HG03378 (cell line): ENCODE results near the gene OAT.
"Not testable (repeated sequence)": the region's sequence is repeated elsewhere in the genome, so short reads cannot be mapped to it uniquely, and the experiment has no call there.

Experiments used
- ATAC-seq: cut with Tn5 transposase; IDR thresholded peaks from one replicate; pipeline ENCODE4 v1.9.1; 2021; ENCODE audit warnings: mild to moderate bottlenecking, moderate library complexity; ENCODE audit not compliant: unreplicated experiment

OAT gene

DNA sequence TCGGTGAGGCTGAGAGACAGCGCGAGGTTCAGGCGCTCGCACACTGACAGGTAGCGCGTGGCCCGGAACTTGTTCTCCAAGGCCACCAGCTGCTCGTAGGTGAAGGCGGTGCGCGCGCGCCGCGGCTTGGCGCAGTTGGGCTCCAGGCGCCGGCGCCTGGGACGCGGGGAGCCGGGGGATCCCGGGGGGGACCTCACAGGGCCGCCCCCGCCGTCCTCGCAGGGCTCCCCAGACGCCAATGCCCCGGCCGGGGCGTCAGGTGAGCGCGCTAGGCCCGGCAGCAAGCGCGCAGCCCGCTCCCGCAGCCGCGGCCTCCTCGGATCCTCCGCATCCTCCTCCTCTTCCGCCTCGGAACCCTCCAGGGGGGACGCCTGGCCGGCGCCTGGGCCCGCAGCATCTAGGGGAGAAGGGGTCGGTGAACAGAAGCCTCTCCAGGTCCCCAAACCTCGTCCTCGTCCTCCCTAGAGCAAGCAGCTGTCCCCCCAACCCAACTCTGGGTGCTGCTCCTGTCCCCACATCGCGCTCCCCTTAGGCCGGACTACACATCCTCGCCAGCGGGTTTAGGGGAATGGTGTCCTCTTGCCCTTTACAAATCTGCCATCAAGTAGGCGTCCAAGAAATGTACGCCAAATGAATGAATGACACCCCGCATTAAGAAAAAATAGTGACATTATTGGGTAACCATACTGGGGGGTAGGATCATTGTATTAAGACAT lies 29.2 kb upstream of the OAT start:
- no peak for ATAC-seq

- ATAC-seq: no peak
These were observed 28.4 kb upstream of the OAT start for GRCh38 chr10:124446830-124447750.

DNA sequence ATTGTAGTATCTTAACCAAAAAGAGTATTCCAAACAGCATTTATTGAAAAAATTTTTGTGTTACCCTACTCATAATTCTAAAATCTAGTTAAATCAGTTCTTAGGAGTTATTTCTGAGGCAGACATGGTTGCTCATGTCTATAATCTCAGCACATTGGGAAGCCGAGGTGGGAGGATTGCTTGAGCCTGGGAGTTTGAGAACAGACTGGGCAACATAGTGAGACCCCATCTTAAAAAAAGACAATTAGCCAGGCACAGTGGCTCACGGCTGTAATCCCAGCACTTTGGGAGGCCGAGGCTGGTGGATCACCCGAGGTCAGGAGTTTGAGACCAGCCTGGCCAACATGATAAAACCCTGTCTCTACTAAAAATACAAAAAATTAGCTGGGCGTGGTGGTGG lies 23.0 kb upstream of the OAT start:
- not testable (repeated sequence) for ATAC-seq

GRCh38 chr10:124436191-124436638 lies 17.5 kb upstream of the OAT start:
- ATAC-seq: peak; percentile 78

DNA sequence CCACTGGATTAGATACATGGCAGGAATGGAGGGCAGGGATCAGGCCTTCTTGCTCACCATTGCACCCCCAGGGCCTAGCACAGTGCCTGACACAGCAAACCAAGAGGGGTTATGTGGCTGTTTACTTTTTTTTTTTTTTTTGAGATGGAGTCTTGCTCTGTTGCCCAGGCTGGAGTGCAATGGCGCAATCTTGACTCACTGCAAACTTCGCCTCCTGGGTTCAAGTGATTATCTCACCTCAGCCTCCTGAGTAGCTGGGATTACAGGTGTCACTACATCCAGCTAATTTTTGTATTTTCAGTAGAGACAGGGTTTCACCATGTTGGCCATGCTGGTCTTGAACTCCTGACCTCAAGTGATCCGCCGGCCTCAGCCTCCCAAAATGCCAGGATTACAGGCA lies 17.0 kb upstream of the OAT start:
- ATAC-seq: not testable (repeated sequence)

GRCh38 chr10:124433461-124433860 lies 14.7 kb upstream of the OAT start:
- ATAC-seq: no peak

DNA sequence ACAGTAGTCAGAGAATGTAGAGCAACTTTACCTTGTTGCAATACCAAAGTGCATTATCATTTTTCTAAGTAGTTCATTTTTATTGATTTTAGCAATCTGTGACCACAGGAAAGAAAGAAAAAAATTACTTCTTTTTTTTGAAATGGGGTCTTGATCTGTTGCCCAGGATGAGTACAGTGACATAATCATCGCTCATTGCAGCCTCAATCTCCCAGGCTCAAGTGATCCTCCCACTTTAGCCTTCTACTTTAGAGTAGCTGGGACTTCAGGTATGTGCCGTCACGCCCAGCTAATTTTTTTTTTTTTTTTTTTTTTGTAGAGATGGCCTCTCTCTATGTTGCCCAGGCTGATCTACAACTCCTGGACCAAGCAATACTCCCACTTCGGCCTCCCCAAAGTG lies 11.4 kb upstream of the OAT start:
- ATAC-seq: no peak

GRCh38 chr10:124429576-124429975 lies 10.9 kb upstream of the OAT start:
- ATAC-seq: no peak

DNA sequence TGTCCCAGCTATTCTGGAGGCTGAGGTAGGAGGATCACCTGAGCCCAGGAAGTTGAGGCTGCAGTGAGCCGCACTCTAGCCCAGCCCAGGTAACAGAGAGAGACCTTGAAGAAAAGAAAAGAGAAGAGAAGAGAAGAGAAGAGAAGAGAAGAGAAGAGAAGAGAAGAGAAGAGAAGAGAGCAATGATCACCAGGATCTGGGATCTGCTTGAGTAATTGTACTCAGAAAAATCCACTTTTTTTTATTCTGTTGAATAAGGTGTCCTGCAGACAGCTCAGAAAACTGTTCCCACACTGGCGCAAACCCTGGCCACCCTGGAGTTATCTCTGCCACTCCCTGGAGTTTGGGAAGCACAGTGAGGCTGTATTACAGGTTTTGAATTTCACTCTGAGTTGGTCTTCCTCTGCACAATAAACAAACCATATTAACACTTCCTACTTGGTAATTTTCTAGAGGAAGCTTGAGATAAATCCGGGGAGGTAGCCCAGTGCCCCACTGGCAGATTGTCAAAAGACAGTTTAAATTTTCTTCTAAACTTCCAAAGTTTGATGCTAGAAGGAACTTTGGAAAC lies 9.6 kb upstream of the OAT start:
- ATAC-seq: no peak

- ATAC-seq: no peak
These were observed 6.7 kb upstream of the OAT start for GRCh38 chr10:124425227-124425962.

GRCh38 chr10:124423813-124424212 lies 5.1 kb upstream of the OAT start:
- no peak for ATAC-seq

GRCh38 chr10:124422742-124423141 lies 4.0 kb upstream of the OAT start:
- ATAC-seq: no peak

DNA sequence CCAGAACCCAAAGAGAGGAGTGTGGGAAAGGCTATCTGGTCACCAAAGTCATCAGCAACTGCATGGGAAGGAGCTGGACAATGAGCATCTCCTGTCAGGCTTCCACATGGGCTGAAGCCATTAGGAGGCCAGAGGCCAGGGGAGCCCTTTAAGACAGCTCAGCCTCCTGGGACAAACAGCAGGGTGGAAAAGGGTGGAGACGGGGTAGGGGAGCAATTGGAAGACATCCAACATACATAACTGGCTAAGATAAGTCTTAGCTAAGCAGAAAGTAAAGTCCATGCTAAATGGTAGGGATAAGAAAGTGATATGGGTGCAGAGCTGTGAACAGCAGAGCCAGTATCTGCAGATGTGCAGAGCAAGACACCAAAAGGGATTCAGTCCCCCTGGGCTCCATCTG lies 1.5 kb upstream of the OAT start:
- no peak for ATAC-seq

GRCh38 chr10:124419635-124420034 lies 912 bp upstream of the OAT start:
- no peak for ATAC-seq

- ATAC-seq: no peak
These were observed 613 bp downstream of the OAT start for GRCh38 chr10:124417895-124418725.

GRCh38 chr10:124416733-124417132 lies 2.0 kb downstream of the OAT start:
- ATAC-seq: no peak

GRCh38 chr10:124415210-124415609 lies 3.5 kb downstream of the OAT start:
- ATAC-seq: no peak

DNA sequence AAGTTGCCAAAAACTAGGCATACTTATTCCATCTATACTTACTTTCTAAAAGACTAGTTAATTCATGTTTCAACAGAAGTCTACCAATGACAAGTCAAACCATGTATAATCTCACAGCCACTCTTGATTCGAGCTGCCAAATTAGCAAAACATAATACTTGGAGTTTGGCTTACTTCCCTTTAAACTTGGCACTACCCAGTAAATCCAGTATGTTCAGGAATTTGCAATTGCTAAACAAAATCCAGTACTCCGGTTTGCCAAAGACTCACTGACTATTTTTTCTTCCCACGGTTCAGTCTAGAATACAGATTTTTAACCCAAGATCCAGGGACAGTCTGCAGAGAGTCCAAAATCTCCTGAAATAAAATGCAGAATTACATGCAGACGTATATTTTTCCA lies 4.6 kb downstream of the OAT start:
- ATAC-seq: no peak

DNA sequence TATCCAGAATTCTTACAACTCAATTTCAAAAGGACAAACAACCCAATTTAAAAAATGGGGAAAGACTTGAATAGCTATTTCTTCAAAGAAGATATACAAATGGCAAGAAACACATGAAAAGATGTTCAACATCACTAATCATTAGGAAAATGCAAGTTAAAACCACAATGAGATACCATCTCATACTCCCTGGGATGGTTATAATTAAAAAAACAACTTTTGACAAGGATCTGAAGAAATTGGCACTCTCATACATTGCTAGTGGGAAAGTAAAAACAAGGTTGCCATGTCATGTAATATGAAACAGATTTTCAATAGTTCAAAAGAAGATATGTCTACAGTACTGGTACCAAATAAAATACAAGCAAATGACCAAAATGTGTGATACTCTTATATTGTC lies 9.0 kb downstream of the OAT start:
- ATAC-seq: no peak

- ATAC-seq: no peak
These were observed 10.4 kb downstream of the OAT start for GRCh38 chr10:124408357-124408756.
